HG03159 (cell line): Measurements from ENCODE around the gene TAX1BP3.

Experiments used
- ATAC-seq: cut with Tn5 transposase; IDR thresholded peaks from one replicate; pipeline ENCODE4 v1.9.1; 2021; ENCODE audit warnings: mild to moderate bottlenecking, moderate library complexity; ENCODE audit not compliant: unreplicated experiment

The TAX1BP3 gene

GRCh38 chr17:3688852-3689261, 20.5 kb upstream of the TAX1BP3 start:
- ATAC-seq, result no peak

- no peak for ATAC-seq
Measured at GRCh38 chr17:3688027-3688553, 19.7 kb upstream of the TAX1BP3 start.

GRCh38 chr17:3685174-3685573, 16.8 kb upstream of the TAX1BP3 start:
- ATAC-seq, result no peak

- no peak for ATAC-seq
Measured at GRCh38 chr17:3683054-3683511, 14.7 kb upstream of the TAX1BP3 start.

- ATAC-seq, result no peak
Measured at GRCh38 chr17:3682033-3682432, 13.7 kb upstream of the TAX1BP3 start.

GRCh38 chr17:3681565-3681964, 13.2 kb upstream of the TAX1BP3 start:
- no peak for ATAC-seq

- no peak for ATAC-seq
Measured at GRCh38 chr17:3681057-3681456, 12.7 kb upstream of the TAX1BP3 start.

GRCh38 chr17:3679531-3680126, 11.3 kb upstream of the TAX1BP3 start:
- ATAC-seq, result no peak

- ATAC-seq, result no peak
Measured at GRCh38 chr17:3678821-3679530, 10.6 kb upstream of the TAX1BP3 start.

GRCh38 chr17:3678095-3678820, 9.9 kb upstream of the TAX1BP3 start:
- no peak for ATAC-seq

- ATAC-seq, result no peak
Measured at GRCh38 chr17:3675886-3676285, 7.5 kb upstream of the TAX1BP3 start.

GRCh38 chr17:3672571-3672970, 4.2 kb upstream of the TAX1BP3 start:
- no peak for ATAC-seq

GRCh38 chr17:3669548-3669947, 1.2 kb upstream of the TAX1BP3 start:
- no peak for ATAC-seq

- no peak for ATAC-seq
Measured at GRCh38 chr17:3669085-3669347, 638 bp upstream of the TAX1BP3 start.

GRCh38 chr17:3667366-3668278, 756 bp downstream of the TAX1BP3 start:
- no peak for ATAC-seq

- no peak for ATAC-seq
Measured at GRCh38 chr17:3666516-3666915, 1.9 kb downstream of the TAX1BP3 start.

- no peak for ATAC-seq
Measured at GRCh38 chr17:3665834-3666233, 2.5 kb downstream of the TAX1BP3 start.

GRCh38 chr17:3663102-3664011, 5.0 kb downstream of the TAX1BP3 start:
- no peak for ATAC-seq

- no peak for ATAC-seq
Measured at GRCh38 chr17:3660311-3660891, 8.0 kb downstream of the TAX1BP3 start.
